GM23338 (cell line): ENCODE measurements around the gene PAPPA2. TPM values are rescaled to one million over a fixed set of nuclear protein-coding genes. Genes with fewer than 3 reads are reported as not detected.

Experiments used
- ATAC-seq: fragments of 200-7000 bp; cut with Tn5 transposase; 3 replicates; pipeline ENCODE4 v1.9.1; 2020
- DNase-seq: peaks from one replicate; pipeline ENCODE4 v3.0.0-alpha.2; 2015; ENCODE audit warnings: low spot score
- H2AFZ ChIP-seq: fragments of 200-600 bp; sonication (generic); 2 replicates; pipeline ENCODE4 v1.8.0; 2016; ENCODE audit warnings: antibody characterized with exemption, mild to moderate bottlenecking, moderate library complexity
- H3F3A ChIP-seq: fragments of 200-600 bp; sonication (generic); replicated peaks from 2 replicates; pipeline ENCODE4 v1.8.0; 2017; ENCODE audit warnings: antibody characterized with exemption, mixed run types, low read depth
- H3K27ac ChIP-seq: fragments of 200-600 bp; sonication (generic); 2 replicates; pipeline ENCODE4 v1.6.1; 2016; ENCODE audit warnings: low read depth
- H3K27me3 ChIP-seq: fragments of 200-600 bp; sonication (generic); 2 replicates; pipeline ENCODE4 v1.8.0; 2016; ENCODE audit warnings: mild to moderate bottlenecking, mixed run types, moderate library complexity; ENCODE audit not compliant: insufficient read depth
- H3K36me3 ChIP-seq: fragments of 200-600 bp; sonication (generic); 2 replicates; pipeline ENCODE4 v1.8.0; 2016; ENCODE audit warnings: mild to moderate bottlenecking; ENCODE audit not compliant: insufficient read depth
- H3K4me1 ChIP-seq: fragments of 200-600 bp; sonication (generic); 2 replicates; pipeline ENCODE4 v1.8.0; 2016; ENCODE audit warnings: mild to moderate bottlenecking, moderate library complexity; ENCODE audit not compliant: insufficient read depth
- H3K4me2 ChIP-seq: fragments of 200-600 bp; sonication (generic); 2 replicates; pipeline ENCODE4 v1.7.1; 2017; ENCODE audit warnings: mixed run types
- H3K4me3 ChIP-seq: fragments of 200-600 bp; sonication (generic); 2 replicates; pipeline ENCODE4 v1.6.1; 2016; ENCODE audit warnings: mixed run types
- H3K79me2 ChIP-seq: fragments of 200-600 bp; sonication (generic); replicated peaks from 2 replicates; pipeline ENCODE4 v1.8.0; 2017; ENCODE audit warnings: mild to moderate bottlenecking; ENCODE audit not compliant: insufficient read depth
- H3K9me2 ChIP-seq: fragments of 200-600 bp; sonication (generic); 2 replicates; pipeline ENCODE4 v1.8.0; 2017; ENCODE audit not compliant: insufficient read depth
- H4K20me1 ChIP-seq: fragments of 200-600 bp; sonication (generic); replicated peaks from 2 replicates; pipeline ENCODE4 v1.8.0; 2017; ENCODE audit warnings: mild to moderate bottlenecking; ENCODE audit not compliant: insufficient read depth
- H3K27ac Mint-ChIP-seq: 2 replicates; pipeline ENCODE4 v1.8.0; 2020; ENCODE audit warnings: inconsistent platforms, mild to moderate bottlenecking, moderate library complexity, mixed read lengths
- H3K27me3 Mint-ChIP-seq: 3 replicates; pipeline ENCODE4 v1.8.0; 2022; ENCODE audit warnings: low read depth, mild to moderate bottlenecking, moderate library complexity, mixed read lengths, inconsistent platforms; ENCODE audit not compliant: insufficient read depth, poor library complexity
- H3K36me3 Mint-ChIP-seq: 3 replicates; pipeline ENCODE4 v1.8.0; 2021; ENCODE audit warnings: low read depth, mild to moderate bottlenecking, inconsistent platforms, moderate library complexity, mixed read lengths
- H3K4me1 Mint-ChIP-seq: 3 replicates; pipeline ENCODE4 v1.8.0; 2020; ENCODE audit warnings: mild to moderate bottlenecking, inconsistent platforms, mixed read lengths
- H3K4me3 Mint-ChIP-seq: 3 replicates; pipeline ENCODE4 v1.8.0; 2021; ENCODE audit warnings: moderate library complexity, mild to moderate bottlenecking, inconsistent platforms, mixed read lengths
- H3K9me3 Mint-ChIP-seq: 3 replicates; pipeline ENCODE4 v1.8.0; 2020; ENCODE audit warnings: moderate library complexity, mild to moderate bottlenecking, inconsistent platforms, mixed read lengths
- EZH2 ChIP-seq: fragments of 200-600 bp; sonication (generic); IDR thresholded peaks from one replicate; pipeline ENCODE4 v1.8.0; 2017; ENCODE audit warnings: antibody characterized with exemption, mild to moderate bottlenecking, low read depth; ENCODE audit not compliant: unreplicated experiment
- JUNB ChIP-seq: IDR thresholded peaks from one replicate; pipeline ENCODE4 v1.6.1; 2016; ENCODE audit warnings: antibody characterized with exemption; ENCODE audit not compliant: unreplicated experiment
- NANOG ChIP-seq: IDR thresholded peaks from 2 replicates; pipeline ENCODE4 v1.6.1; 2016; ENCODE audit warnings: antibody characterized with exemption, borderline replicate concordance
- POLR2AphosphoS5 ChIP-seq: IDR thresholded peaks from 2 replicates; pipeline ENCODE4 v1.6.1; 2016; ENCODE audit warnings: antibody characterized with exemption, low read depth
- ZNF114 ChIP-seq: fragments of 250-450 bp; sonication (Bioruptor Pico); IDR thresholded peaks from 2 replicates; pipeline ENCODE4 v1.5.0; 2020; ENCODE audit warnings: mild to moderate bottlenecking, moderate library complexity
- ZNF331 ChIP-seq: fragments of 250-450 bp; sonication (Bioruptor Pico); IDR thresholded peaks from 2 replicates; pipeline ENCODE4 v1.5.0; 2020; ENCODE audit warnings: low read depth, mild to moderate bottlenecking, moderate library complexity
- polyA plus RNA-seq: library from polyadenylated mRNA; unstranded; fragments of >200 nt; fragmentation: Nextera tagmentation; extraction: Ambion mirVana; gene quantifications from 2 replicates; pipeline ENCODE4 v1.2.1, GENCODE V29; 2016
- total RNA-seq: library from RNA; depleted of rRNA; stranded (reverse); fragments of >200 nt; shearing (Covaris generic); gene quantifications from 2 replicates; pipeline ENCODE4 v1.2.3, GENCODE V29; 2014
- TF ChIP-seq, protein P1 (sequence below): fragments of 250-450 bp; sonication (Bioruptor Pico); IDR thresholded peaks from 2 replicates; pipeline ENCODE4 v1.5.0; 2020; ENCODE audit warnings: mild to moderate bottlenecking, moderate library complexity
- TF ChIP-seq, protein P2 (sequence below): IDR thresholded peaks from one replicate; pipeline ENCODE4 v1.6.1; 2018; ENCODE audit warnings: antibody characterized with exemption; ENCODE audit not compliant: unreplicated experiment
- TF ChIP-seq, protein P3 (sequence below), 2 experiments: fragments of 200-600 bp in 1 of 2; sonication (generic) in 1 of 2; conservative IDR thresholded peaks; 2 replicates each; pipeline versions ENCODE4 v1.5.1 to v1.6.1; 2016 to 2017; ENCODE audit warnings: antibody characterized with exemption in 2 of 2, low read depth in 2 of 2, mild to moderate bottlenecking in 2 of 2, moderate library complexity in 1 of 2

PAPPA2 gene
- total and polyA plus RNA-seq, 2 experiments from 2014 or later: 1.4 to 1.7 TPM

DNA sequence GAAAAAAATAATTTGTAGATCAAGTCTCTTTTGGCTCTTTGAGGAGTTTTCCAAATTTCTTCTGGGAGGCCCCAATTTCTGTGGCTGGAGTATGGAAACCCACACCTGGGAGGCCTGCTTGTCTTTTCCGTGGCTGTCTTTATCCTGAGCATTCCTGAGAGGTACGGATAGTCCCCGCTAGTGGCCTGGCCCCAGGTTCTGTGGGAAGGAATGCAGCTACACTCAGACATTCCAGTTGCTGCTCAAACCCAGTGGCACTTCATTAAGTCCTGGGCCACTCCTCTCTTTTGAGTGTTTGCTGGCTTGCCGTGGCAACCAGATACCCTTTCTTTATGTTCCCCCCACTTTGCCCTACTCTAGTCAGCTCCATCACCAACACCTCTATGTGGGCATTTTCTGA lies 391.1 kb downstream of the PAPPA2 start:
- DNase-seq (peak; percentile 23), ATAC-seq (peak; percentile 38; the same call in 2 of the 3 replicates)
- Histone ChIP-seq H2AFZ (no peak overlapping the region), H3K36me3 (no peaks in the 10 kb centered on the region), H3F3A (no peaks in the 10 kb centered on the region), H3K79me2 (no peaks in the 10 kb centered on the region), H3K4me1 (no peaks in the 10 kb centered on the region), H3K4me2 (no peak overlapping the region), H3K27ac (no peak overlapping the region), H3K27me3 (no peaks in the 10 kb centered on the region), H3K9me2 (no peaks in the 10 kb centered on the region), H4K20me1 (no peaks in the 10 kb centered on the region), H3K4me3 (no peak overlapping the region)
- no peak overlapping the region for H3K27ac Mint-ChIP-seq
- H3K36me3 Mint-ChIP-seq: no peaks in the 10 kb centered on the region
- no peaks in the 10 kb centered on the region for H3K4me1 Mint-ChIP-seq
- H3K9me3 Mint-ChIP-seq: no peaks in the 10 kb centered on the region
- no peak for TF ChIP-seq NANOG
- no peak overlapping the region for H3K4me3 Mint-ChIP-seq
- no peaks in the 10 kb centered on the region for H3K27me3 Mint-ChIP-seq

DNA sequence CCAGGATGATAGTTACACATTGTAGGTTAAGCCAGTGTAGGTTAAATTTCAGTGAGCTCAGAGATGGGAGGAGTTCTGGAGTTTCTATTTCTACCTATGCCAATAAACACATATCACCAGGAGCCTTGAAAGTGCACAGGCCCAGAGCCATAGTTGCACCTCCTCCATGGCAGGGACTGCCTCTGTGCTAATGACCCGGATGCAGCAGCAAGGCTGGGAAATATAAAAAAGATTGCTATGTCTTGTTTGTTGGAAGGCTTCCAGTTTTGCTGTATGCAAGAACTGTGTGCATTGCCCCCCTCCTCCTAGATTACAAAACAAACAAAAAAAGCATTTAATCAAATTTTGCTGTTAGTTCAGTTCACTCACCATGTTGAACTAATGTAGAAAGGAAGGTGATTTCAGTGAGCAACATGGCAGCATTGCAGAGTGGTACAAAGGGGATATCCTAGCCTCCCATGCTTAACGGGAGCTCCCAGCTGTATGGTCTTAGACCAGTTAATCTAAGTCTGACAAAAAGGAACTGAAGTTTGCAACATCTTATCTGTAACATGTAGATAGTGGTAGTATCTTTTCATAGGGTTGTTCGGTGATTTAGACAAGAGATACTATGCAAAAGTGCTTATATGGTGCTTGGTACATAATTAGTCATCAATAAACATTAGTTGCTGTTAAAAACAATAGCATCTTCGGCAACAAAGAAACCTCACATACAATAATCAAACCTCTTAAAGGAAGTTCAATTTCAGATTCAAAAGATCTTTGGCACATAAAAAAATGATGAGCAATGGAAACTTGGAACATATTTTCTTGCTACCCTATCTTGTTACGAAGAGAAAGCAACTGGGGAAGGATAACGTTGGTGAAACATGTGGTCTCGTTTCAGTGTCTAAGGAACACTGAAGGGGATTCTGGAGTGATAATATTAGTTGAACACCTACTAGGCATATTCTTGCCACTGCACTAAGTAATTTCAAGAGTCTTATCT lies 392.1 kb downstream of the PAPPA2 start:
- Histone ChIP-seq H4K20me1 (no peaks in the 10 kb centered on the region), H3K4me3 (no peak overlapping the region), H3K27ac (no peak overlapping the region), H3K9me2 (no peaks in the 10 kb centered on the region), H3F3A (no peaks in the 10 kb centered on the region), H3K36me3 (no peaks in the 10 kb centered on the region), H2AFZ (no peak overlapping the region), H3K4me2 (no peak overlapping the region), H3K27me3 (no peaks in the 10 kb centered on the region), H3K4me1 (no peaks in the 10 kb centered on the region), H3K79me2 (no peaks in the 10 kb centered on the region)
- Mint-ChIP-seq H3K36me3 (no peaks in the 10 kb centered on the region), H3K4me3 (no peak overlapping the region), H3K27me3 (no peaks in the 10 kb centered on the region), H3K27ac (no peak overlapping the region), H3K9me3 (no peaks in the 10 kb centered on the region), H3K4me1 (no peaks in the 10 kb centered on the region)
- ATAC-seq (no peak), DNase-seq (no peak)
- TF ChIP-seq POLR2AphosphoS5 (no peak), NANOG (no peak), JUNB (no peak), EZH2 (no peak), ZNF114 (CRISPR knock-in tag) (no peak), ZNF331 (CRISPR knock-in tag) (no peak)
- TF ChIP-seq, protein P1, sequence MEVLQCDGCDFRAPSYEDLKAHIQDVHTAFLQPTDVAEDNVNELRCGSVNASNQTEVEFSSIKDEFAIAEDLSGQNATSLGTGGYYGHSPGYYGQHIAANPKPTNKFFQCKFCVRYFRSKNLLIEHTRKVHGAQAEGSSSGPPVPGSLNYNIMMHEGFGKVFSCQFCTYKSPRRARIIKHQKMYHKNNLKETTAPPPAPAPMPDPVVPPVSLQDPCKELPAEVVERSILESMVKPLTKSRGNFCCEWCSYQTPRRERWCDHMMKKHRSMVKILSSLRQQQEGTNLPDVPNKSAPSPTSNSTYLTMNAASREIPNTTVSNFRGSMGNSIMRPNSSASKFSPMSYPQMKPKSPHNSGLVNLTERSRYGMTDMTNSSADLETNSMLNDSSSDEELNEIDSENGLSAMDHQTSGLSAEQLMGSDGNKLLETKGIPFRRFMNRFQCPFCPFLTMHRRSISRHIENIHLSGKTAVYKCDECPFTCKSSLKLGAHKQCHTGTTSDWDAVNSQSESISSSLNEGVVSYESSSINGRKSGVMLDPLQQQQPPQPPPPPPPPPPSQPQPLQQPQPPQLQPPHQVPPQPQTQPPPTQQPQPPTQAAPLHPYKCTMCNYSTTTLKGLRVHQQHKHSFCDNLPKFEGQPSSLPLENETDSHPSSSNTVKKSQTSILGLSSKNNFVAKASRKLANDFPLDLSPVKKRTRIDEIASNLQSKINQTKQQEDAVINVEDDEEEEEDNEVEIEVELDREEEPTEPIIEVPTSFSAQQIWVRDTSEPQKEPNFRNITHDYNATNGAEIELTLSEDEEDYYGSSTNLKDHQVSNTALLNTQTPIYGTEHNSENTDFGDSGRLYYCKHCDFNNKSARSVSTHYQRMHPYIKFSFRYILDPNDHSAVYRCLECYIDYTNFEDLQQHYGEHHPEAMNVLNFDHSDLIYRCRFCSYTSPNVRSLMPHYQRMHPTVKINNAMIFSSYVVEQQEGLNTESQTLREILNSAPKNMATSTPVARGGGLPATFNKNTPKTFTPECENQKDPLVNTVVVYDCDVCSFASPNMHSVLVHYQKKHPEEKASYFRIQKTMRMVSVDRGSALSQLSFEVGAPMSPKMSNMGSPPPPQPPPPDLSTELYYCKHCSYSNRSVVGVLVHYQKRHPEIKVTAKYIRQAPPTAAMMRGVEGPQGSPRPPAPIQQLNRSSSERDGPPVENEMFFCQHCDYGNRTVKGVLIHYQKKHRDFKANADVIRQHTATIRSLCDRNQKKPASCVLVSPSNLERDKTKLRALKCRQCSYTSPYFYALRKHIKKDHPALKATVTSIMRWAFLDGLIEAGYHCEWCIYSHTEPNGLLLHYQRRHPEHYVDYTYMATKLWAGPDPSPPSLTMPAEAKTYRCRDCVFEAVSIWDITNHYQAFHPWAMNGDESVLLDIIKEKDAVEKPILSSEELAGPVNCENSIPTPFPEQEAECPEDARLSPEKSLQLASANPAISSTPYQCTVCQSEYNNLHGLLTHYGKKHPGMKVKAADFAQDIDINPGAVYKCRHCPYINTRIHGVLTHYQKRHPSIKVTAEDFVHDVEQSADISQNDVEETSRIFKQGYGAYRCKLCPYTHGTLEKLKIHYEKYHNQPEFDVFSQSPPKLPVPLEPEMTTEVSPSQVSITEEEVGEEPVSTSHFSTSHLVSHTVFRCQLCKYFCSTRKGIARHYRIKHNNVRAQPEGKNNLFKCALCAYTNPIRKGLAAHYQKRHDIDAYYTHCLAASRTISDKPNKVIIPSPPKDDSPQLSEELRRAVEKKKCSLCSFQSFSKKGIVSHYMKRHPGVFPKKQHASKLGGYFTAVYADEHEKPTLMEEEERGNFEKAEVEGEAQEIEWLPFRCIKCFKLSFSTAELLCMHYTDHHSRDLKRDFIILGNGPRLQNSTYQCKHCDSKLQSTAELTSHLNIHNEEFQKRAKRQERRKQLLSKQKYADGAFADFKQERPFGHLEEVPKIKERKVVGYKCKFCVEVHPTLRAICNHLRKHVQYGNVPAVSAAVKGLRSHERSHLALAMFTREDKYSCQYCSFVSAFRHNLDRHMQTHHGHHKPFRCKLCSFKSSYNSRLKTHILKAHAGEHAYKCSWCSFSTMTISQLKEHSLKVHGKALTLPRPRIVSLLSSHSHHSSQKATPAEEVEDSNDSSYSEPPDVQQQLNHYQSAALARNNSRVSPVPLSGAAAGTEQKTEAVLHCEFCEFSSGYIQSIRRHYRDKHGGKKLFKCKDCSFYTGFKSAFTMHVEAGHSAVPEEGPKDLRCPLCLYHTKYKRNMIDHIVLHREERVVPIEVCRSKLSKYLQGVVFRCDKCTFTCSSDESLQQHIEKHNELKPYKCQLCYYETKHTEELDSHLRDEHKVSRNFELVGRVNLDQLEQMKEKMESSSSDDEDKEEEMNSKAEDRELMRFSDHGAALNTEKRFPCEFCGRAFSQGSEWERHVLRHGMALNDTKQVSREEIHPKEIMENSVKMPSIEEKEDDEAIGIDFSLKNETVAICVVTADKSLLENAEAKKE (CRISPR knock-in tag): no peak
- TF ChIP-seq, protein P2, sequence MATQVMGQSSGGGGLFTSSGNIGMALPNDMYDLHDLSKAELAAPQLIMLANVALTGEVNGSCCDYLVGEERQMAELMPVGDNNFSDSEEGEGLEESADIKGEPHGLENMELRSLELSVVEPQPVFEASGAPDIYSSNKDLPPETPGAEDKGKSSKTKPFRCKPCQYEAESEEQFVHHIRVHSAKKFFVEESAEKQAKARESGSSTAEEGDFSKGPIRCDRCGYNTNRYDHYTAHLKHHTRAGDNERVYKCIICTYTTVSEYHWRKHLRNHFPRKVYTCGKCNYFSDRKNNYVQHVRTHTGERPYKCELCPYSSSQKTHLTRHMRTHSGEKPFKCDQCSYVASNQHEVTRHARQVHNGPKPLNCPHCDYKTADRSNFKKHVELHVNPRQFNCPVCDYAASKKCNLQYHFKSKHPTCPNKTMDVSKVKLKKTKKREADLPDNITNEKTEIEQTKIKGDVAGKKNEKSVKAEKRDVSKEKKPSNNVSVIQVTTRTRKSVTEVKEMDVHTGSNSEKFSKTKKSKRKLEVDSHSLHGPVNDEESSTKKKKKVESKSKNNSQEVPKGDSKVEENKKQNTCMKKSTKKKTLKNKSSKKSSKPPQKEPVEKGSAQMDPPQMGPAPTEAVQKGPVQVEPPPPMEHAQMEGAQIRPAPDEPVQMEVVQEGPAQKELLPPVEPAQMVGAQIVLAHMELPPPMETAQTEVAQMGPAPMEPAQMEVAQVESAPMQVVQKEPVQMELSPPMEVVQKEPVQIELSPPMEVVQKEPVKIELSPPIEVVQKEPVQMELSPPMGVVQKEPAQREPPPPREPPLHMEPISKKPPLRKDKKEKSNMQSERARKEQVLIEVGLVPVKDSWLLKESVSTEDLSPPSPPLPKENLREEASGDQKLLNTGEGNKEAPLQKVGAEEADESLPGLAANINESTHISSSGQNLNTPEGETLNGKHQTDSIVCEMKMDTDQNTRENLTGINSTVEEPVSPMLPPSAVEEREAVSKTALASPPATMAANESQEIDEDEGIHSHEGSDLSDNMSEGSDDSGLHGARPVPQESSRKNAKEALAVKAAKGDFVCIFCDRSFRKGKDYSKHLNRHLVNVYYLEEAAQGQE: no peak
- TF ChIP-seq, protein P3, sequence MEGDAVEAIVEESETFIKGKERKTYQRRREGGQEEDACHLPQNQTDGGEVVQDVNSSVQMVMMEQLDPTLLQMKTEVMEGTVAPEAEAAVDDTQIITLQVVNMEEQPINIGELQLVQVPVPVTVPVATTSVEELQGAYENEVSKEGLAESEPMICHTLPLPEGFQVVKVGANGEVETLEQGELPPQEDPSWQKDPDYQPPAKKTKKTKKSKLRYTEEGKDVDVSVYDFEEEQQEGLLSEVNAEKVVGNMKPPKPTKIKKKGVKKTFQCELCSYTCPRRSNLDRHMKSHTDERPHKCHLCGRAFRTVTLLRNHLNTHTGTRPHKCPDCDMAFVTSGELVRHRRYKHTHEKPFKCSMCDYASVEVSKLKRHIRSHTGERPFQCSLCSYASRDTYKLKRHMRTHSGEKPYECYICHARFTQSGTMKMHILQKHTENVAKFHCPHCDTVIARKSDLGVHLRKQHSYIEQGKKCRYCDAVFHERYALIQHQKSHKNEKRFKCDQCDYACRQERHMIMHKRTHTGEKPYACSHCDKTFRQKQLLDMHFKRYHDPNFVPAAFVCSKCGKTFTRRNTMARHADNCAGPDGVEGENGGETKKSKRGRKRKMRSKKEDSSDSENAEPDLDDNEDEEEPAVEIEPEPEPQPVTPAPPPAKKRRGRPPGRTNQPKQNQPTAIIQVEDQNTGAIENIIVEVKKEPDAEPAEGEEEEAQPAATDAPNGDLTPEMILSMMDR (conservative IDR thresholded peaks at IDR 0.05; ENCODE audit: low read depth in 2 of 2): no peak
